ENCODE measurements around the gene IFT74.

Gene IFT74

GRCh38 chr9:26955921-26956859 is at the start of gene IFT74:
Gene IFT74 (plus strand): TSS chr9:26956412. CDS start chr9:26961968, 5,556 bp downstream.
- peak; percentile 93 for DNase-seq (ENCODE audit: low read depth)
- peak within 1 kb of the TSS; percentile 87 for H3K4me3 ChIP-seq (ENCODE audit: control insufficient read depth, low read depth, low read length)
- no peak for TF ChIP-seq CTCF (IDR thresholded peaks at IDR 0.05; ENCODE audit: control insufficient read depth, insufficient read depth, low read depth, low read length, missing control alignments)

DNA sequence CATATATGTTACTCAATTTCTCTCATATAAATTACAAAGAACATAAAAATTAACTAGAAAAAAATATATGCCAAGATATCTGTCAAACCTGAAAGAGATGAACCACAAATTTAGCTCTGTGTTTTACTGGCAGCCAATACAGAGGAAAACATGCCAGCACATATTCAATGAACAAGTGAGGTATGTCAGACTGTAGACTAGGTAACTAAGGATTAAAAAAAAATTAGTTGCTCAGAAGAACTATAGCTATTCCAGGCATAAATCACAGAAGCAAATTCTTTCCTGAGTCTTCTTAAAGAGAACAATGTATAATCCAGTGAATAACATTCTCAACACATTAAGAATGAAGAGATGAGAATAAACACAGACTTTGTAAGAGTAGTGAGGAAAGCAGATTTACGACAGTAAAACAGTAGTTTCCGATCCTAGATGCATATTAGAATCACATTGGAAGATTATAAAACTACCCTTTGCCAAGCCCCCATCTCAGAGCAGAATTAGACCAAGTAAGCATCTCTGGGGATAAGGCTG is 43.0 kb upstream of the IFT74 start:
- TF ChIP-seq CTCF (IDR thresholded peaks at IDR 0.05; ENCODE audit: control insufficient read depth, insufficient read depth, low read depth, low read length, missing control alignments) = no peak
- no peak for DNase-seq (ENCODE audit: low read depth)

DNA sequence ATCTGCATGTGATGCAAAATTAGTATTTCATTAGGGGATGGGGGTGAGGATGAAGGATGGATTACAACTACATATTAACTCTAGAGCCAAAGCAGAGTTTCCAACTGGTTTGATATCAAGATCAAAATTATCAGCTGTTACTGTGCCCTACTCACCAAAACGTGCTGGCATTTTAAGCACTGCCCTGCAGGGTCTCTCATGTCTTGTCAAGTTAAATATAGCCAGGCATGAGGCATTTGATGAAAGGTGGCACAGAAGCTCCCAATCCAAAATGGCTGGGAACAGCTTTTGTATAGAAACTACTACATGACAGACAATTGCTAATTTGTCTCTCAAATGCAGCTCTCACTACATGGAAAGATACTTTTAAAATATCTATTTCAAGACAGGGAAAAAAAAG is 36.5 kb upstream of the IFT74 start:
- no peak overlapping the region for H3K4me3 ChIP-seq (ENCODE audit: control insufficient read depth, low read depth, low read length)
- no peak for DNase-seq (ENCODE audit: low read depth)
- no peak for TF ChIP-seq CTCF (IDR thresholded peaks at IDR 0.05; ENCODE audit: control insufficient read depth, insufficient read depth, low read depth, low read length, missing control alignments)

More for the DNA sequence above, 43.0 kb upstream of the IFT74 start:
- H3K4me3 ChIP-seq (ENCODE audit: control insufficient read depth, low read depth, low read length) = no peak overlapping the region

DNA sequence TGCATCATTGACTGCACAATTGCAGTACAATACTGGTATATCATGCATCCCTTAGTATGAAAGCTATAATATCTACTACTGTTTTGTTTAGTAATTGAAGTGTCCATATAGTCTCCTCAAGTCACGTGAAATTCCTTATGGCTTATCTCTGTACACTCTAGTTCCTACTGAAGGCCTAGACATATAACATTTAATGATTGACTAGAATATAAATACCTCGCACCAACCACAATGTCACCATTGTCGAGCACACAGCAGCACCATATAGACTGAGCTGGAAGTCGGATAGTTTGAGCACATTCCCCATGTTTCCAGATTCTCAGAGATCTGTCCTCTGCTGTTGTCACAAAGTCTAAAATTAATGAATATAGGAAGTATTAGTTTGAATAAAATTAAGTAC is 30.6 kb upstream of the IFT74 start:
- H3K4me3 ChIP-seq (ENCODE audit: control insufficient read depth, low read depth, low read length) = no peak overlapping the region
- DNase-seq (ENCODE audit: low read depth) = no peak
- no peak for TF ChIP-seq CTCF (IDR thresholded peaks at IDR 0.05; ENCODE audit: control insufficient read depth, insufficient read depth, low read depth, low read length, missing control alignments)

DNA sequence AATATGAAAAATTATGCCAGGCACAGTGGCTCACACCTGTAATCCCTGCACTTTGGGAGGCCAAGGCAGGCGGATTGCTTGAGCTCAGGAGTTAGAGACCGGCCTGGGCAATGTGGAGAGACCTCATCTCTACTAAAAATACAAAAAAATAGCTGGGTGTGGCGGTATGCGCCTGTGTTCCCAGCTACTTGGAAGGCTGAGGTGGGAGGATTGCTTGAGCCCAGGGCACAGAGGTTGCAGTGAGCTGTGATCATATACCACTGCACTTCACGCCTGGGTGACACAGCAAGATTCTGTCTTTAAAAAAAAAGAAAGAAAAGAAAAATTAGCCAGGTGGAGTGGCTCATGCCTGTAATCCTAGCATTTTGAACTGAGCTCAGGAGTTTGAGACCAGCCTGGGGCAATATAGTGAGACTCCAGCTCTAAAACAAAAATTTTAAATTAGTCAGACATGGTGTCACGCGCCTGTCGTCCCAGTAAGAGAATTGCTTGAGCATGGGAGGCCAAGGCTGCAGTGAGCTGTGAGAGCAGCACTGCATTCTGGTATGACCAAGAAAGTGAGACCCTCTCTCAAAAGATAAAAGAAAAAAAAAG is 27.2 kb upstream of the IFT74 start:
- TF ChIP-seq CTCF (IDR thresholded peaks at IDR 0.05; ENCODE audit: control insufficient read depth, insufficient read depth, low read depth, low read length, missing control alignments) = no peak
- H3K4me3 ChIP-seq (ENCODE audit: control insufficient read depth, low read depth, low read length) = no peak overlapping the region
- DNase-seq (ENCODE audit: low read depth) = no peak

GRCh38 chr9:26935847-26936246 is 20.4 kb upstream of the IFT74 start:
- no peak overlapping the region for H3K4me3 ChIP-seq (ENCODE audit: control insufficient read depth, low read depth, low read length)
- no peak for TF ChIP-seq CTCF (IDR thresholded peaks at IDR 0.05; ENCODE audit: control insufficient read depth, insufficient read depth, low read depth, low read length, missing control alignments)
- DNase-seq (ENCODE audit: low read depth) = no peak
